NT2/D1 (cell line): Measurements from ENCODE around the gene TBC1D22A.

Experiments used
- SUZ12 ChIP-seq: IDR thresholded peaks from 2 replicates; pipeline ENCODE4 v1.6.1; 2011; ENCODE audit not compliant: insufficient read length, insufficient read depth; ENCODE audit errors: extremely low read depth
- ZNF274 ChIP-seq: IDR thresholded peaks from 2 replicates; pipeline ENCODE4 v1.6.1; 2011; ENCODE audit warnings: mild to moderate bottlenecking, low read depth, low read length

DNA sequence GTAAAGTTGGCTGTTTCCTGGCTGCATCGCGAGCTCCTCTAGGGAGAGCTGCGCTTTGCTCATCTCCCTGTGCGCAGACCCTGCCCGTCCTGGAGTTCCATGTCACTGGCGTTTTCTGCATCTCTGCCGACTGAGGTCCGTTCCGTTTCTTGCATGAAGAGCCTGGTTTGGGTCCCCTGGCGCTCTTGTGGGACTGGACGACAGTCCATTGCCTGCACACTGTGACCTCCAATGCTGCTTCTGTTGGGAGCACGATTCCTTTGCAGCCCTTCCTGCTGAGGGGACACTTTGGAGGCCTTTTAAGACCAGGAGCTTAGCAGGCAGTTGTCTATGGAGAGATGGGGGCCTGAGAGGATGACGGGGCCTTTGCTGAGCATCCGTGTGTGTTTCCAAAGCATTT, 90.3 kb downstream of the TBC1D22A start:
- TF ChIP-seq SUZ12 (no peak), ZNF274 (no peak)
